ENCODE measurements around the gene ITPRID2. TPM values are rescaled to one million over a fixed set of nuclear protein-coding genes. Genes with fewer than 3 reads are reported as not detected.

ITPRID2 gene
- total RNA-seq, 4 donors from 2014 or later = 69.3 to 175 (median 123) TPM

DNA sequence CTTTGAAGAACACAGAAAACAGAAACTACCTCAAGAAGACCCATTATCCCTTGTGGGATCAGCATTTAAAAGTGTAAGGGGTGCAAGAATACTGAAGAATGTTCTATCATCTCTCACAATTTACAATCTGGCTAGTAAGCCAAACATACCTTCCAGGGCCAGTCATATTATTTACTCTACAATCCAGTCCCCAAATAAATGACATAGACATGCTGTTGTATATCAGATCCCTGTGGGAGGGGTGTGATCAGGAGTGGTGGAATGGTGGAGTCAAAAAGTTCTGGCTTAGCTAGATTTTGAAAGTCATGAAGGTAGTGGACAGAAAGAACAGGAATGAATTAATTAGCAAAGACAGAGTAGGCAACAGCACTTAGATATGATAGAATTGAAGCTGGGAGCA is 1.8 kb upstream of the ITPRID2 start:
- H3K36me3 ChIP-seq = no peaks in the 10 kb centered on the region
- H3K27ac ChIP-seq = no peak overlapping the region
- TF ChIP-seq, protein P1, sequence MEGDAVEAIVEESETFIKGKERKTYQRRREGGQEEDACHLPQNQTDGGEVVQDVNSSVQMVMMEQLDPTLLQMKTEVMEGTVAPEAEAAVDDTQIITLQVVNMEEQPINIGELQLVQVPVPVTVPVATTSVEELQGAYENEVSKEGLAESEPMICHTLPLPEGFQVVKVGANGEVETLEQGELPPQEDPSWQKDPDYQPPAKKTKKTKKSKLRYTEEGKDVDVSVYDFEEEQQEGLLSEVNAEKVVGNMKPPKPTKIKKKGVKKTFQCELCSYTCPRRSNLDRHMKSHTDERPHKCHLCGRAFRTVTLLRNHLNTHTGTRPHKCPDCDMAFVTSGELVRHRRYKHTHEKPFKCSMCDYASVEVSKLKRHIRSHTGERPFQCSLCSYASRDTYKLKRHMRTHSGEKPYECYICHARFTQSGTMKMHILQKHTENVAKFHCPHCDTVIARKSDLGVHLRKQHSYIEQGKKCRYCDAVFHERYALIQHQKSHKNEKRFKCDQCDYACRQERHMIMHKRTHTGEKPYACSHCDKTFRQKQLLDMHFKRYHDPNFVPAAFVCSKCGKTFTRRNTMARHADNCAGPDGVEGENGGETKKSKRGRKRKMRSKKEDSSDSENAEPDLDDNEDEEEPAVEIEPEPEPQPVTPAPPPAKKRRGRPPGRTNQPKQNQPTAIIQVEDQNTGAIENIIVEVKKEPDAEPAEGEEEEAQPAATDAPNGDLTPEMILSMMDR (IDR thresholded peaks at IDR 0.05) = no peak
- TF ChIP-seq POLR2A (IDR thresholded peaks at IDR 0.05) = no peak
- no peaks in the 10 kb centered on the region for H3K27me3 ChIP-seq
- peaks cover 0 to 6% (median 0%) of the 10 kb centered on the region in 4 donors for H3K4me1 ChIP-seq
- no peak for DNase-seq
- no peaks in the 10 kb centered on the region for H3K9me3 ChIP-seq
- H3K4me3 ChIP-seq = no peak overlapping the region

DNA sequence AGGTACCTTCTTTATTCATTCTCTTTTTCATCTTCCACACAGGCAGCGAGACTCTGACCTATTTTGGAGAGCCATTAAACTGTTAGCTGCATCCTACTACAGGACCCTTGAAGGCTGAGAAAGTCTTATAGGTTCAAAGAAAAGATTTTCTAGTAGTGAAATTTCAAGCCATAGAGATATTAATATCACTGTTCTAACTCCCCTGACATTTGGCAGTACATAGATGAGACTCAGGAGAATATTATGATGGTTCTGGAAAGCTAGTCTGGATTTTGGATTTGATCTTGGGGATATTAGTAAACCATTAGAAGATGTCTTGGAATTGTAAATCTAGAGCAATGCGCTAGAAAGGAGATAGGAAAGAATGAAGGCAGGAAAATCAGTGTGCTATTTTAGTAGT is 1.3 kb upstream of the ITPRID2 start:
- Histone ChIP-seq H3K27ac (no peak overlapping the region), H3K27me3 (no peaks in the 10 kb centered on the region)
- DNase-seq = no peak

DNA sequence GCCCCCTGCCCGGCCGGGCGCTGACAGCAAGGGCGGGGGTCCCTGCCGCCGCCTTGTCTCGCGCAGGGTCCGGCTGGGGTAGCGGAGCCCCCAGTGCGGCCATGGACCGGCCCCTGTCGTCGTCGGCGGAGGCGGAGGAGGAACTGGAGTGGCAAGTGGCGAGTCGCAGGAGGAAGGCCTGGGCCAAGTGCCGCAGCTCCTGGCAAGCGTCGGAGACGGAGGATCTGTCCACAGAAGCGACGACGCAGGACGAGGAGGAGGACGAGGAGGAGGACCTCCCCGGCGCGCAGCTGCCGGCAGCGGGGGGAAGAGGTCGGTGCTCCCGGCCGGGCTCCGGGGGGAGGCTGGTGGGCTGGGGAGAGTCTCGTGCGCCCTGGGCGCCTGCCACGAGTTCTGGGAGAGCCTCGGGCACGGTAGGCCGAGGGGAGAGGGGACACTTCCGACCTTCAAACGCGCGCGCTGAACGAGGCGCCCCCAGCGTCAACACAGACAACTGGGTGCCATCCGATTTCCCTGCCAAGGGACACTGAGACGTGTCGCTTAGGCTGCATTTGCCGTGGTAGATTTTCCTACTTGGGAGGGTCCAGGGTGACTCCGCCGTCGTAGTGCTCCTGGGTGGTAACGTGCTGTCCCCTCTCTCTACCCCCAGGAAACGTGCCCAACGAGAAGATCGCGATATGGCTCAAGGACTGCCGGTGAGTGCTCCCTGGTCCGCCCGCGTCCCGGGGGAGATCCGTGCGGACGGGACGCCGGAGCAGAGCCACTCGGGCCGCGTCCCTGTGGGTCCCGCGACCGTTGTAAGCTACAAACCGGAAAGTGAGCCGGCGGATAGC is 652 bp downstream of the ITPRID2 start:
- Histone ChIP-seq H3K36me3 (no peaks in the 10 kb centered on the region), H3K27me3 (no peaks in the 10 kb centered on the region), H3K4me1 (peaks cover 0 to 23% (median 0%) of the 10 kb centered on the region in 4 donors), H3K4me3 (peak overlapping the region; percentile 68 to 92 (median 86)), H3K27ac (peak overlapping the region; percentile 87 to 99 (median 94)), H3K9me3 (no peaks in the 10 kb centered on the region)
- peak; percentile 44 to 81 for TF ChIP-seq POLR2A (IDR thresholded peaks at IDR 0.05)
- TF ChIP-seq, protein P1 (IDR thresholded peaks at IDR 0.05) = peak in 4 of 6 experiments; percentile 9 to 18 (median 14)
- DNase-seq = peak; percentile 61 to 88 (median 83)

More for the DNA sequence above, 1.3 kb upstream of the ITPRID2 start:
- H3K9me3 ChIP-seq = no peaks in the 10 kb centered on the region
- no peak overlapping the region for H3K4me3 ChIP-seq
- H3K36me3 ChIP-seq = no peaks in the 10 kb centered on the region
- TF ChIP-seq POLR2A (IDR thresholded peaks at IDR 0.05) = no peak
- TF ChIP-seq, protein P1 (IDR thresholded peaks at IDR 0.05) = no peak
- peaks cover 0 to 11% (median 0%) of the 10 kb centered on the region in 4 donors for H3K4me1 ChIP-seq

DNA sequence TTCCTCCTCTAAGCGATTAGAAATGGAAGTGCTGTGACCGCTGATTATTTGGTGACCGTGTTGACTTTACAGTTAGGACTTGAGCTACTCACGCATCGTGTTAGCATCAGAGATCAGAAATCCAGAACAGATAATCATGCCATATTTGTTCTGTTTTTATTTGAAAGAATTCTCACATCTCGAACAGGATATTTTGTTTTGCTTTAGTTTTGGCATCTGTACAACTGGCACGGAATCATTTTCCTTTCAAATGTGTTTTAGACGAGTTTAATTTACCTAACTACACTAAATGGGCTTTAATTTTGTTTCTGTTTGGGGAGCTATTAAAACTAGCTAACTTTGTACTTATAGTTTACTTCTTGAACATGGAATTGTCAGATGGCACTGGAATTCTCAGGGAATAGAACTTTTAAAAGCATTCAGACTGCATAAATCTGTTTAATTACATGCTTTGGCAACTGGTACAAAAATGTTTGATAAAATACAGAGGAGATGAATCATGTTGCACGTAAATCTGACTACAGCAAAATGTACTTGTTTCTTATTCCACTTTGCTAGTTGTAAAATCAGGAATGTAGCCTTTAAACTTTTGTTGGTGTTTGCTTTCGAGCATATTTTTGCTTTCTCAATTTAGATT is 1.4 kb downstream of the ITPRID2 start:
- Histone ChIP-seq H3K4me3 (peak overlapping the region; percentile 68 to 92 (median 86)), H3K4me1 (peaks cover 0 to 28% (median 0%) of the 10 kb centered on the region in 4 donors), H3K27ac (peak overlapping the region; percentile 87 to 99 (median 94)), H3K27me3 (no peaks in the 10 kb centered on the region), H3K36me3 (no peaks in the 10 kb centered on the region), H3K9me3 (no peaks in the 10 kb centered on the region)
- DNase-seq = no peak
- TF ChIP-seq POLR2A (IDR thresholded peaks at IDR 0.05) = no peak
- TF ChIP-seq, protein P1 (IDR thresholded peaks at IDR 0.05) = no peak

DNA sequence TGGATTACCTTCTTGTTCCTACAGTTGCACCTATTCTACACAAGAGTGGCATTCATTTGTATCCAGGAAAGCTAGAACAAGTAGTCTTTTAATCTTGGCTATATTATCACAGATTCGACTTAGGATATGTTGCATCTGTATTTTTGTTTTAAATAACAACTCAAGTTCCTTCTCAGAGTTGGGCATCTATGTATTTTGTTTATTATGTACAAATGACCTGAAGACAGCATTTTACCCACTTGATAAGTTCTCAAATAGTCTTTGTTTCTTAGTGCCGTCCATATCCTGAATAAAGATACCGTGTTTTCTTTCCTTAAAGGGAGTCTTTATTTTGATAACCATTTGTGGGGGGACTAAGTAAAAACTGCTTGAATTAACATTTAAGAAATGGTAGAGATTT is 2.9 kb downstream of the ITPRID2 start:
- peak overlapping the region in 2 of 4 donors; percentile 68 to 92 for H3K4me3 ChIP-seq
- H3K4me1 ChIP-seq = peaks cover 0 to 35% (median 2%) of the 10 kb centered on the region in 4 donors
- H3K27ac ChIP-seq = peak overlapping the region in 2 of 4 donors; percentile 14 to 31
- TF ChIP-seq POLR2A (IDR thresholded peaks at IDR 0.05) = no peak
- TF ChIP-seq, protein P1 (IDR thresholded peaks at IDR 0.05) = no peak
- H3K36me3 ChIP-seq = peaks cover 0 to 12% (median 0%) of the 10 kb centered on the region in 3 donors
- H3K9me3 ChIP-seq = no peaks in the 10 kb centered on the region
- no peak for DNase-seq
- H3K27me3 ChIP-seq = no peaks in the 10 kb centered on the region
